ENCODE measurements around the gene CXorf65.

The CXorf65 gene

GRCh38 chrX:71107245-71107644 lies 705 bp upstream of the CXorf65 start:
- no peaks in the 10 kb centered on the region for H3K27me3 ChIP-seq (ENCODE audit: insufficient read depth, poor library complexity, severe bottlenecking)
- no peak for DNase-seq (ENCODE audit: low read depth in 1 of 2, low spot score in 1 of 2)
- no peak overlapping the region for H3K4me3 ChIP-seq (replicated peaks; ENCODE audit: insufficient read depth, low read length)
- TF ChIP-seq POLR2AphosphoS5 (IDR thresholded peaks at IDR 0.05; ENCODE audit: low read depth) (no peak), SPI1 (IDR thresholded peaks at IDR 0.05; ENCODE audit: borderline replicate concordance, low read depth) (no peak), GABPA (IDR thresholded peaks at IDR 0.05; ENCODE audit: low read depth) (no peak), REST (IDR thresholded peaks at IDR 0.05; ENCODE audit: insufficient replicate concordance, low read depth) (no peak), CTCF (IDR thresholded peaks at IDR 0.05; ENCODE audit: insufficient read depth, low read length) (no peak)
- H3K27ac ChIP-seq (replicated peaks) = peak overlapping the region; percentile 84

GRCh38 chrX:71105628-71106027 lies 912 bp downstream of the CXorf65 start:
- Histone ChIP-seq H3K27ac (replicated peaks) (peak overlapping the region; percentile 22; the same call in 1 of the 2 replicates), H3K4me3 (replicated peaks; ENCODE audit: insufficient read depth, low read length) (no peak overlapping the region), H3K27me3 (ENCODE audit: insufficient read depth, poor library complexity, severe bottlenecking) (no peaks in the 10 kb centered on the region)
- DNase-seq (ENCODE audit: low read depth in 1 of 2, low spot score in 1 of 2) = no peak
- TF ChIP-seq REST (IDR thresholded peaks at IDR 0.05; ENCODE audit: insufficient replicate concordance, low read depth) = no peak
- no peak for TF ChIP-seq POLR2AphosphoS5 (IDR thresholded peaks at IDR 0.05; ENCODE audit: low read depth)
- TF ChIP-seq CTCF (IDR thresholded peaks at IDR 0.05; ENCODE audit: insufficient read depth, low read length) = no peak
- TF ChIP-seq GABPA (IDR thresholded peaks at IDR 0.05; ENCODE audit: low read depth) = no peak
- no peak for TF ChIP-seq SPI1 (IDR thresholded peaks at IDR 0.05; ENCODE audit: borderline replicate concordance, low read depth)

GRCh38 chrX:71103110-71103983 lies 3.2 kb downstream of the CXorf65 start:
- no peak overlapping the region for H3K4me3 ChIP-seq (replicated peaks; ENCODE audit: insufficient read depth, low read length)
- H3K27ac ChIP-seq (replicated peaks) = peak overlapping the region; percentile 84
- peak; percentile 38; the same call in 1 of the 2 replicates for TF ChIP-seq POLR2AphosphoS5 (IDR thresholded peaks at IDR 0.05; ENCODE audit: low read depth)
- TF ChIP-seq SPI1 (IDR thresholded peaks at IDR 0.05; ENCODE audit: borderline replicate concordance, low read depth) = peak; percentile 8; the same call in 1 of the 2 replicates
- TF ChIP-seq GABPA (IDR thresholded peaks at IDR 0.05; ENCODE audit: low read depth) = no peak
- TF ChIP-seq REST (IDR thresholded peaks at IDR 0.05; ENCODE audit: insufficient replicate concordance, low read depth) = no peak
- no peak for TF ChIP-seq CTCF (IDR thresholded peaks at IDR 0.05; ENCODE audit: insufficient read depth, low read length)
- peak in 1 of 2 experiments; percentile 84 for DNase-seq (ENCODE audit: low read depth in 1 of 2, low spot score in 1 of 2)
- no peaks in the 10 kb centered on the region for H3K27me3 ChIP-seq (ENCODE audit: insufficient read depth, poor library complexity, severe bottlenecking)

All from HL-60 (cell line).